HG02973 (cell line): ENCODE measurements around the gene RBM14.
A peak's percentile ranks its signal among the peaks of the same experiment; 100 is the strongest.
"Not testable (repeated sequence)": the region's sequence is repeated elsewhere in the genome, so short reads cannot be mapped to it uniquely, and the experiment has no call there.

ENCODE experiments used
- ATAC-seq: cut with Tn5 transposase; IDR thresholded peaks from one replicate; pipeline ENCODE4 v1.9.1; 2021; ENCODE audit warnings: moderate library complexity; ENCODE audit not compliant: unreplicated experiment

The RBM14 gene

GRCh38 chr11:66616379-66617154, at the start of gene RBM14:
TSS of gene RBM14 (plus strand) at chr11:66616630. CDS start at chr11:66616721, 91 bp downstream.
- peak; percentile 85 for ATAC-seq

- ATAC-seq: no peak
These were observed 48.7 kb upstream of the RBM14 start for GRCh38 chr11:66567787-66568123.

- no peak for ATAC-seq
These were observed 48.1 kb upstream of the RBM14 start, which contains the start of gene CTSF for GRCh38 chr11:66568124-66568916. TSS of gene CTSF (minus strand) at chr11:66568606. CDS start at chr11:66568486, 120 bp downstream.

- no peak for ATAC-seq
These were observed 47.4 kb upstream of the RBM14 start for GRCh38 chr11:66569076-66569475.

- ATAC-seq: no peak
These were observed 46.2 kb upstream of the RBM14 start for GRCh38 chr11:66570079-66570849.

GRCh38 chr11:66570850-66571180, 45.6 kb upstream of the RBM14 start:
- ATAC-seq: no peak

GRCh38 chr11:66579017-66579606, 37.3 kb upstream of the RBM14 start:
- no peak for ATAC-seq

GRCh38 chr11:66580803-66581202, 35.6 kb upstream of the RBM14 start:
- no peak for ATAC-seq

- ATAC-seq: no peak
These were observed 35.2 kb upstream of the RBM14 start for GRCh38 chr11:66581261-66581660.

GRCh38 chr11:66582565-66583147, 33.8 kb upstream of the RBM14 start:
- ATAC-seq: not testable (repeated sequence)

GRCh38 chr11:66585447-66585846, 31.0 kb upstream of the RBM14 start:
- not testable (repeated sequence) for ATAC-seq

- ATAC-seq: no peak
These were observed 30.3 kb upstream of the RBM14 start for GRCh38 chr11:66586136-66586535.

- ATAC-seq: not testable (repeated sequence)
These were observed 27.1 kb upstream of the RBM14 start for GRCh38 chr11:66589315-66589714.

- ATAC-seq: no peak
These were observed 26.3 kb upstream of the RBM14 start for GRCh38 chr11:66589996-66590675.

GRCh38 chr11:66591175-66591574, 25.3 kb upstream of the RBM14 start:
- no peak for ATAC-seq

GRCh38 chr11:66592457-66593302, 23.8 kb upstream of the RBM14 start, which contains the start of the genes CCDC87 and CCS:
TSS of gene CCDC87 (minus strand) at chr11:66593063. CDS start at chr11:66593015, 48 bp downstream.
TSS of gene CCS (plus strand) at chr11:66593185. CDS start at chr11:66593262, 77 bp downstream.
- ATAC-seq: peak; percentile 86

GRCh38 chr11:66593303-66593635, 23.2 kb upstream of the RBM14 start:
- peak; percentile 23 for ATAC-seq

- no peak for ATAC-seq
These were observed 22.8 kb upstream of the RBM14 start for GRCh38 chr11:66593650-66594049.

- ATAC-seq: no peak
These were observed 21.1 kb upstream of the RBM14 start for GRCh38 chr11:66595245-66595904.
